HL-60 (cell line): ENCODE data around the gene INO80.

ENCODE experiments used
- GABPA ChIP-seq: IDR thresholded peaks from 2 replicates; pipeline ENCODE4 v1.6.1; 2012; ENCODE audit warnings: low read depth
- POLR2AphosphoS5 ChIP-seq: IDR thresholded peaks from 2 replicates; pipeline ENCODE4 v1.6.1; 2012; ENCODE audit warnings: low read depth
- TF ChIP-seq, protein P1 (sequence below): IDR thresholded peaks from one replicate; pipeline ENCODE4 v1.5.1; 2011; ENCODE audit warnings: low read length, control low read depth, inconsistent platforms; ENCODE audit not compliant: insufficient read depth

- TF ChIP-seq GABPA (no peak), POLR2AphosphoS5 (no peak)
- TF ChIP-seq, protein P1, sequence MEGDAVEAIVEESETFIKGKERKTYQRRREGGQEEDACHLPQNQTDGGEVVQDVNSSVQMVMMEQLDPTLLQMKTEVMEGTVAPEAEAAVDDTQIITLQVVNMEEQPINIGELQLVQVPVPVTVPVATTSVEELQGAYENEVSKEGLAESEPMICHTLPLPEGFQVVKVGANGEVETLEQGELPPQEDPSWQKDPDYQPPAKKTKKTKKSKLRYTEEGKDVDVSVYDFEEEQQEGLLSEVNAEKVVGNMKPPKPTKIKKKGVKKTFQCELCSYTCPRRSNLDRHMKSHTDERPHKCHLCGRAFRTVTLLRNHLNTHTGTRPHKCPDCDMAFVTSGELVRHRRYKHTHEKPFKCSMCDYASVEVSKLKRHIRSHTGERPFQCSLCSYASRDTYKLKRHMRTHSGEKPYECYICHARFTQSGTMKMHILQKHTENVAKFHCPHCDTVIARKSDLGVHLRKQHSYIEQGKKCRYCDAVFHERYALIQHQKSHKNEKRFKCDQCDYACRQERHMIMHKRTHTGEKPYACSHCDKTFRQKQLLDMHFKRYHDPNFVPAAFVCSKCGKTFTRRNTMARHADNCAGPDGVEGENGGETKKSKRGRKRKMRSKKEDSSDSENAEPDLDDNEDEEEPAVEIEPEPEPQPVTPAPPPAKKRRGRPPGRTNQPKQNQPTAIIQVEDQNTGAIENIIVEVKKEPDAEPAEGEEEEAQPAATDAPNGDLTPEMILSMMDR = no peak
Observed at GRCh38 chr15:40964006-40964405, 152.1 kb downstream of the INO80 start.
